Measurements from ENCODE around the gene GRID1.

DNA sequence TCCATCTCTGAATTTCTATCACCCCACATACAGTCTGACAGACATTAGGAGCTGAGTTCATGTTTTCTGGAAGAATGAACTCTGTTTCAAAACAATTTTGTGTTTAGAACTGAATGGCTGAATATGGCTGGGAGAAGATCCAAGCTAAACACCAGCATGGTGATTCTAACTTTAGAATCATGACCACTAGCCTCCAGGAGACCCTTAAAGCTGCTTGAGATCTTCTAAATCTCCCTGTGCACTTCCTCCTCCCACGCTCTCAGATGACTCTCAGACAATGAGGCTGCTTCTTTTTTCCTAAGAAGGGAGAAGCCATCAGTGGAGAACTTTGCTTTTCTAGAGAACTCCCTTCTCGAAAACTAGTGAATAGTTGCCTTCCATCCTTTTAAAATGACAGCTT is 711.2 kb downstream of the GRID1 start:
- TF ChIP-seq, protein P1, sequence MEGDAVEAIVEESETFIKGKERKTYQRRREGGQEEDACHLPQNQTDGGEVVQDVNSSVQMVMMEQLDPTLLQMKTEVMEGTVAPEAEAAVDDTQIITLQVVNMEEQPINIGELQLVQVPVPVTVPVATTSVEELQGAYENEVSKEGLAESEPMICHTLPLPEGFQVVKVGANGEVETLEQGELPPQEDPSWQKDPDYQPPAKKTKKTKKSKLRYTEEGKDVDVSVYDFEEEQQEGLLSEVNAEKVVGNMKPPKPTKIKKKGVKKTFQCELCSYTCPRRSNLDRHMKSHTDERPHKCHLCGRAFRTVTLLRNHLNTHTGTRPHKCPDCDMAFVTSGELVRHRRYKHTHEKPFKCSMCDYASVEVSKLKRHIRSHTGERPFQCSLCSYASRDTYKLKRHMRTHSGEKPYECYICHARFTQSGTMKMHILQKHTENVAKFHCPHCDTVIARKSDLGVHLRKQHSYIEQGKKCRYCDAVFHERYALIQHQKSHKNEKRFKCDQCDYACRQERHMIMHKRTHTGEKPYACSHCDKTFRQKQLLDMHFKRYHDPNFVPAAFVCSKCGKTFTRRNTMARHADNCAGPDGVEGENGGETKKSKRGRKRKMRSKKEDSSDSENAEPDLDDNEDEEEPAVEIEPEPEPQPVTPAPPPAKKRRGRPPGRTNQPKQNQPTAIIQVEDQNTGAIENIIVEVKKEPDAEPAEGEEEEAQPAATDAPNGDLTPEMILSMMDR (conservative IDR thresholded peaks at IDR 0.05) = no peak
- no peak for TF ChIP-seq EZH2 (IDR thresholded peaks at IDR 0.05; ENCODE audit: low read depth)
